Transverse colon (tissue), 3 donors: ENCODE results near the gene MICAL1.

Experiments
- EP300 ChIP-seq: sonication (generic); formaldehyde crosslinking; IDR thresholded peaks from one replicate; pipeline ENCODE4 v1.6.1; 2017; ENCODE audit warnings: antibody characterized with exemption, low read depth
- POLR2A ChIP-seq: fragments of 450-650 bp; IDR thresholded peaks from one replicate; pipeline ENCODE4 v1.6.1; 2016; ENCODE audit warnings: antibody characterized with exemption, mild to moderate bottlenecking, moderate library complexity
- TF ChIP-seq, protein P1 (sequence below), 5 experiments: fragments of 200-600 bp in 3 of 5; fragments of 450-650 bp in 2 of 5; sonication (generic) in 3 of 5; IDR thresholded peaks; 1 replicate in 2 of 5; 2 replicates in 3 of 5; pipeline ENCODE4 v1.5.1; 2016 to 2017; ENCODE audit warnings: antibody characterized with exemption in 5 of 5, inconsistent platforms in 3 of 5, mild to moderate bottlenecking in 2 of 5, moderate library complexity in 1 of 5

- TF ChIP-seq EP300 (no peak), POLR2A (no peak)
- TF ChIP-seq, protein P1, sequence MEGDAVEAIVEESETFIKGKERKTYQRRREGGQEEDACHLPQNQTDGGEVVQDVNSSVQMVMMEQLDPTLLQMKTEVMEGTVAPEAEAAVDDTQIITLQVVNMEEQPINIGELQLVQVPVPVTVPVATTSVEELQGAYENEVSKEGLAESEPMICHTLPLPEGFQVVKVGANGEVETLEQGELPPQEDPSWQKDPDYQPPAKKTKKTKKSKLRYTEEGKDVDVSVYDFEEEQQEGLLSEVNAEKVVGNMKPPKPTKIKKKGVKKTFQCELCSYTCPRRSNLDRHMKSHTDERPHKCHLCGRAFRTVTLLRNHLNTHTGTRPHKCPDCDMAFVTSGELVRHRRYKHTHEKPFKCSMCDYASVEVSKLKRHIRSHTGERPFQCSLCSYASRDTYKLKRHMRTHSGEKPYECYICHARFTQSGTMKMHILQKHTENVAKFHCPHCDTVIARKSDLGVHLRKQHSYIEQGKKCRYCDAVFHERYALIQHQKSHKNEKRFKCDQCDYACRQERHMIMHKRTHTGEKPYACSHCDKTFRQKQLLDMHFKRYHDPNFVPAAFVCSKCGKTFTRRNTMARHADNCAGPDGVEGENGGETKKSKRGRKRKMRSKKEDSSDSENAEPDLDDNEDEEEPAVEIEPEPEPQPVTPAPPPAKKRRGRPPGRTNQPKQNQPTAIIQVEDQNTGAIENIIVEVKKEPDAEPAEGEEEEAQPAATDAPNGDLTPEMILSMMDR (IDR thresholded peaks at IDR 0.05): no peak
Observed at GRCh38 chr6:109457562-109457996, 2.0 kb upstream of the MICAL1 start.
